Measurements from ENCODE around the gene GIPR. TPM values are rescaled to one million over a fixed set of nuclear protein-coding genes. Genes with fewer than 3 reads are reported as not detected.
"Not testable (repeated sequence)": the region's sequence is repeated elsewhere in the genome, so short reads cannot be mapped to it uniquely, and the experiment has no call there.

The GIPR gene
- total RNA-seq, 1 donor from 2014 or later: under 0.01 TPM

- DNase-seq (ENCODE audit: low read depth, low spot score): peak; percentile 86
Observed at GRCh38 chr19:45691516-45692186, 23.6 kb downstream of the GIPR start, which contains the start of gene SNRPD2. Gene SNRPD2 (minus strand): TSS chr19:45691953. CDS start chr19:45691888, 65 bp downstream.

GRCh38 chr19:45692187-45693105 is 24.4 kb downstream of the GIPR start, which contains the start of gene QPCTL:
Gene QPCTL (plus strand): TSS chr19:45692666. CDS start chr19:45692704, 38 bp downstream.
- peak; percentile 99 for DNase-seq (ENCODE audit: low read depth, low spot score)

GRCh38 chr19:45693106-45693788 is 25.2 kb downstream of the GIPR start:
- DNase-seq (ENCODE audit: low read depth, low spot score): no peak

- DNase-seq (ENCODE audit: low read depth, low spot score): no peak
Observed at GRCh38 chr19:45701676-45702075, 33.7 kb downstream of the GIPR start.

GRCh38 chr19:45705115-45705514 is 37.1 kb downstream of the GIPR start:
- DNase-seq (ENCODE audit: low read depth, low spot score): no peak

- no peak for DNase-seq (ENCODE audit: low read depth, low spot score)
Observed at GRCh38 chr19:45705710-45706415, 37.8 kb downstream of the GIPR start.

- no peak for DNase-seq (ENCODE audit: low read depth, low spot score)
Observed at GRCh38 chr19:45710356-45711130, 42.5 kb downstream of the GIPR start.

- no peak for DNase-seq (ENCODE audit: low read depth, low spot score)
Observed at GRCh38 chr19:45711851-45712698, 44.1 kb downstream of the GIPR start.

- DNase-seq (ENCODE audit: low read depth, low spot score): no peak
Observed at GRCh38 chr19:45712699-45713067, 44.7 kb downstream of the GIPR start.

- DNase-seq (ENCODE audit: low read depth, low spot score): no peak
Observed at GRCh38 chr19:45713141-45713540, 45.1 kb downstream of the GIPR start.

- DNase-seq (ENCODE audit: low read depth, low spot score): no peak
Observed at GRCh38 chr19:45715139-45715538, 47.1 kb downstream of the GIPR start.

GRCh38 chr19:45716359-45717130 is 48.5 kb downstream of the GIPR start:
- DNase-seq (ENCODE audit: low read depth, low spot score): no peak

GRCh38 chr19:45717131-45717982 is 49.3 kb downstream of the GIPR start:
- peak; percentile 97 for DNase-seq (ENCODE audit: low read depth, low spot score)

- DNase-seq (ENCODE audit: low read depth, low spot score): no peak
Observed at GRCh38 chr19:45717983-45718650, 50.1 kb downstream of the GIPR start.

- not testable (repeated sequence) for DNase-seq (ENCODE audit: low read depth, low spot score)
Observed at GRCh38 chr19:45720065-45720464, 52.0 kb downstream of the GIPR start.

- not testable (repeated sequence) for DNase-seq (ENCODE audit: low read depth, low spot score)
Observed at GRCh38 chr19:45728683-45729082, 60.7 kb downstream of the GIPR start.

GRCh38 chr19:45729800-45730290 is 61.8 kb downstream of the GIPR start:
- DNase-seq (ENCODE audit: low read depth, low spot score): no peak

Data from pulmonary artery endothelial cell (primary cell).